ENCODE measurements around the gene MCM3. TPM values are rescaled to one million over a fixed set of nuclear protein-coding genes. Genes with fewer than 3 reads are reported as not detected.
A peak's percentile ranks its signal among the peaks of the same experiment; 100 is the strongest.

The MCM3 gene
- total RNA-seq, 2 experiments from 2014 or later, result 231 to 244 TPM

- ChIA-PET POLR2A (no interaction called here), CTCF (interaction anchor here (2.3 kb wide), 1 partner anchor 14 kb away, joined by 7 read pairs; the partner anchor contains the start of gene MCM3)
- no peak for DNase-seq
- peaks cover 58% of the 10 kb centered on the region for H3K4me1 Mint-ChIP-seq (ENCODE audit: low read depth)
- H3K27ac Mint-ChIP-seq, result no peak overlapping the region
- no peak overlapping the region for H3K4me3 Mint-ChIP-seq
- H3K27me3 Mint-ChIP-seq, result no peaks in the 10 kb centered on the region
- intact Hi-C loops (cut with micrococcal nuclease), result no loop called here
- H3K9me3 Mint-ChIP-seq, result no peaks in the 10 kb centered on the region
- H3K36me3 Mint-ChIP-seq, result no peaks in the 10 kb centered on the region
These were observed 15.1 kb upstream of the MCM3 start for GRCh38 chr6:52299653-52300052.

GRCh38 chr6:52297433-52297832 lies 12.9 kb upstream of the MCM3 start:
- intact Hi-C loops (cut with micrococcal nuclease), result loop anchor here (2.0 kb wide), 2 partner anchors 65 to 101 kb away; partner anchors contain the start of gene PAQR8
- peak overlapping the region; percentile 88 for H3K27ac Mint-ChIP-seq
- no peaks in the 10 kb centered on the region for H3K36me3 Mint-ChIP-seq
- H3K27me3 Mint-ChIP-seq, result no peaks in the 10 kb centered on the region
- ChIA-PET POLR2A (interaction anchor here (0.7 to 1.2 kb wide), 3 partner anchors 8 to 12 kb away, joined by 3 to 13 read pairs (median 4); partner anchors contain the start of gene MCM3), CTCF (interaction anchor here (0.7 to 1.3 kb wide), 3 partner anchors 10 to 102 kb away, joined by 4 to 19 read pairs (median 5); partner anchors contain the start of gene MCM3)
- H3K4me1 Mint-ChIP-seq (ENCODE audit: low read depth), result peaks cover 41% of the 10 kb centered on the region
- H3K4me3 Mint-ChIP-seq, result peak overlapping the region; percentile 64
- no peaks in the 10 kb centered on the region for H3K9me3 Mint-ChIP-seq
- peak; percentile 23 for DNase-seq

GRCh38 chr6:52293067-52293466 lies 8.5 kb upstream of the MCM3 start:
- ChIA-PET CTCF (interaction anchor here (0.7 to 2.7 kb wide), 3 partner anchors 8 to 110 kb away, joined by 4 to 18 read pairs (median 6); partner anchors contain the start of gene MCM3), POLR2A (no interaction called here)
- no peaks in the 10 kb centered on the region for H3K9me3 Mint-ChIP-seq
- no peaks in the 10 kb centered on the region for H3K36me3 Mint-ChIP-seq
- peaks cover 28% of the 10 kb centered on the region for H3K4me1 Mint-ChIP-seq (ENCODE audit: low read depth)
- no peak overlapping the region for H3K4me3 Mint-ChIP-seq
- intact Hi-C loops (cut with micrococcal nuclease), result no loop called here
- no peak overlapping the region for H3K27ac Mint-ChIP-seq
- DNase-seq, result no peak
- no peaks in the 10 kb centered on the region for H3K27me3 Mint-ChIP-seq

GRCh38 chr6:52288841-52289240 lies 4.3 kb upstream of the MCM3 start:
- intact Hi-C loops (cut with micrococcal nuclease), result loop anchor here (5.0 kb wide), 1 partner anchor 708 kb away; the partner anchor contains the start of gene GSTA4
- peaks cover 3% of the 10 kb centered on the region for H3K36me3 Mint-ChIP-seq
- H3K27ac Mint-ChIP-seq, result no peak overlapping the region
- DNase-seq, result no peak
- ChIA-PET POLR2A (no interaction called here), CTCF (interaction anchor here (1.2 to 2.4 kb wide), 5 partner anchors 25 to 374 kb away, joined by 3 to 13 read pairs (median 4); no protein-coding TSS in a partner anchor)
- H3K9me3 Mint-ChIP-seq, result no peaks in the 10 kb centered on the region
- peaks cover 18% of the 10 kb centered on the region for H3K4me1 Mint-ChIP-seq (ENCODE audit: low read depth)
- no peaks in the 10 kb centered on the region for H3K27me3 Mint-ChIP-seq
- no peak overlapping the region for H3K4me3 Mint-ChIP-seq

GRCh38 chr6:52288216-52288615 lies 3.7 kb upstream of the MCM3 start:
- H3K27me3 Mint-ChIP-seq, result no peaks in the 10 kb centered on the region
- H3K9me3 Mint-ChIP-seq, result no peaks in the 10 kb centered on the region
- peaks cover 8% of the 10 kb centered on the region for H3K36me3 Mint-ChIP-seq
- CTCF ChIA-PET, result interaction anchor here (1.2 to 2.4 kb wide), 5 partner anchors 24 to 375 kb away, joined by 3 to 13 read pairs (median 4); no protein-coding TSS in a partner anchor
- intact Hi-C loops (cut with micrococcal nuclease), result loop anchor here (5.0 kb wide), 1 partner anchor 709 kb away; the partner anchor contains the start of gene GSTA4
- no peak for DNase-seq
- POLR2A ChIA-PET, result no interaction called here
- no peak overlapping the region for H3K4me3 Mint-ChIP-seq
- H3K4me1 Mint-ChIP-seq (ENCODE audit: low read depth), result peaks cover 22% of the 10 kb centered on the region
- H3K27ac Mint-ChIP-seq, result no peak overlapping the region

GRCh38 chr6:52286798-52287432 lies 2.4 kb upstream of the MCM3 start:
- DNase-seq, result peak; percentile 77
- intact Hi-C loops (cut with micrococcal nuclease), result loop anchor here (1.0 to 5.0 kb wide), 4 partner anchors 18 to 710 kb away; partner anchors contain the start of gene GSTA4
- peaks cover 21% of the 10 kb centered on the region for H3K36me3 Mint-ChIP-seq
- no peaks in the 10 kb centered on the region for H3K27me3 Mint-ChIP-seq
- H3K27ac Mint-ChIP-seq, result peak overlapping the region; percentile 67
- POLR2A ChIA-PET, result interaction anchor here (3.0 to 5.2 kb wide), 2 partner anchors 75 to 104 kb away, joined by 22 to 44 read pairs; partner anchors contain the start of gene PAQR8
- CTCF ChIA-PET, result interaction anchor here (0.7 to 5.5 kb wide), 26 partner anchors 8 to 365 kb away, joined by 3 to 139 read pairs (median 8); partner anchors contain the start of gene PAQR8
- peaks cover 34% of the 10 kb centered on the region for H3K4me1 Mint-ChIP-seq (ENCODE audit: low read depth)
- H3K4me3 Mint-ChIP-seq, result peak overlapping the region; percentile 45
- H3K9me3 Mint-ChIP-seq, result no peaks in the 10 kb centered on the region

GRCh38 chr6:52285177-52286068 lies 881 bp upstream of the MCM3 start:
- ChIA-PET CTCF (interaction anchor here (0.6 to 5.5 kb wide), 33 partner anchors 9 to 377 kb away, joined by 3 to 139 read pairs (median 8); partner anchors contain the start of genes EFHC1 and PAQR8), POLR2A (interaction anchor here (0.6 to 5.2 kb wide), 15 partner anchors 11 to 134 kb away, joined by 3 to 44 read pairs (median 7); partner anchors contain the start of genes EFHC1 and PAQR8)
- H3K9me3 Mint-ChIP-seq, result no peaks in the 10 kb centered on the region
- peaks cover 33% of the 10 kb centered on the region for H3K36me3 Mint-ChIP-seq
- peaks cover 47% of the 10 kb centered on the region for H3K4me1 Mint-ChIP-seq (ENCODE audit: low read depth)
- no peak overlapping the region for H3K27ac Mint-ChIP-seq
- intact Hi-C loops (cut with micrococcal nuclease), result loop anchor here (1.0 to 5.0 kb wide), 5 partner anchors 11 to 712 kb away; partner anchors contain the start of genes EFHC1, GSTA4 and TRAM2
- H3K27me3 Mint-ChIP-seq, result no peaks in the 10 kb centered on the region
- H3K4me3 Mint-ChIP-seq, result no peak overlapping the region
- DNase-seq, result no peak

- H3K36me3 Mint-ChIP-seq, result peaks cover 46% of the 10 kb centered on the region
- no peaks in the 10 kb centered on the region for H3K27me3 Mint-ChIP-seq
- no peaks in the 10 kb centered on the region for H3K9me3 Mint-ChIP-seq
- DNase-seq, result peak; percentile 54
- ChIA-PET POLR2A (interaction anchor here (1.0 to 5.2 kb wide), 10 partner anchors 13 to 135 kb away, joined by 3 to 44 read pairs (median 8); partner anchors contain the start of genes EFHC1 and PAQR8), CTCF (interaction anchor here (0.8 to 5.5 kb wide), 15 partner anchors 10 to 136 kb away, joined by 3 to 139 read pairs (median 18); partner anchors contain the start of genes EFHC1 and PAQR8)
- peaks cover 50% of the 10 kb centered on the region for H3K4me1 Mint-ChIP-seq (ENCODE audit: low read depth)
- intact Hi-C loops (cut with micrococcal nuclease), result loop anchor here (1.0 to 2.0 kb wide), 7 partner anchors 57 to 780 kb away; partner anchors contain the start of genes PAQR8 and TRAM2
- no peak overlapping the region for H3K4me3 Mint-ChIP-seq
- H3K27ac Mint-ChIP-seq, result no peak overlapping the region
These were observed 447 bp downstream of the MCM3 start for GRCh38 chr6:52284131-52284459.

- no peak overlapping the region for H3K4me3 Mint-ChIP-seq
- peaks cover 56% of the 10 kb centered on the region for H3K36me3 Mint-ChIP-seq
- POLR2A ChIA-PET, result interaction anchor here (0.9 to 5.2 kb wide), 5 partner anchors 8 to 114 kb away, joined by 3 to 44 read pairs (median 4); partner anchors contain the start of gene PAQR8
- intact Hi-C loops (cut with micrococcal nuclease), result no loop called here
- no peak for DNase-seq
- no peaks in the 10 kb centered on the region for H3K27me3 Mint-ChIP-seq
- H3K9me3 Mint-ChIP-seq, result no peaks in the 10 kb centered on the region
- CTCF ChIA-PET, result interaction anchor here (0.6 to 5.5 kb wide), 12 partner anchors 8 to 293 kb away, joined by 3 to 139 read pairs (median 5); partner anchors contain the start of genes EFHC1 and PAQR8
- H3K4me1 Mint-ChIP-seq (ENCODE audit: low read depth), result peaks cover 54% of the 10 kb centered on the region
- peak overlapping the region; percentile 61 for H3K27ac Mint-ChIP-seq
These were observed 1.4 kb downstream of the MCM3 start for GRCh38 chr6:52283111-52283510.

- CTCF ChIA-PET, result interaction anchor here (3.1 to 6.8 kb wide), 2 partner anchors 10 to 13 kb away, joined by 10 to 47 read pairs; no protein-coding TSS in a partner anchor
- Mint-ChIP-seq H3K9me3 (no peaks in the 10 kb centered on the region), H3K4me3 (no peak overlapping the region), H3K36me3 (peaks cover 81% of the 10 kb centered on the region), H3K4me1 (ENCODE audit: low read depth) (peaks cover 22% of the 10 kb centered on the region), H3K27me3 (no peaks in the 10 kb centered on the region), H3K27ac (no peak overlapping the region)
- POLR2A ChIA-PET, result no interaction called here
- intact Hi-C loops (cut with micrococcal nuclease), result no loop called here
- no peak for DNase-seq
These were observed 8.4 kb downstream of the MCM3 start for GRCh38 chr6:52276130-52276529.

- H3K27me3 Mint-ChIP-seq, result no peaks in the 10 kb centered on the region
- no peak overlapping the region for H3K4me3 Mint-ChIP-seq
- intact Hi-C loops (cut with micrococcal nuclease), result no loop called here
- H3K36me3 Mint-ChIP-seq, result peaks cover 79% of the 10 kb centered on the region
- H3K9me3 Mint-ChIP-seq, result no peaks in the 10 kb centered on the region
- DNase-seq, result no peak
- CTCF ChIA-PET, result interaction anchor here (1.7 kb wide), 1 partner anchor 8 kb away, joined by 9 read pairs; no protein-coding TSS in a partner anchor
- H3K4me1 Mint-ChIP-seq (ENCODE audit: low read depth), result peaks cover 4% of the 10 kb centered on the region
- POLR2A ChIA-PET, result interaction anchor here (2.1 kb wide), 1 partner anchor 11 kb away, joined by 8 read pairs; no protein-coding TSS in a partner anchor
- H3K27ac Mint-ChIP-seq, result no peak overlapping the region
These were observed 12.6 kb downstream of the MCM3 start for GRCh38 chr6:52271852-52272460.

Data from activated CD4-positive, alpha-beta memory T cell treated with anti-CD3 and anti-CD28 coated beads for 36 hours (primary cell).